Mucosa of rectum (tissue), 2 donors: ENCODE data around the gene GTPBP6.
"Not testable (repeated sequence)": the region's sequence is repeated elsewhere in the genome, so short reads cannot be mapped to it uniquely, and the experiment has no call there.

Experiments
- H3K27ac ChIP-seq, 2 donors: one replicate each; pipeline ENCODE4 v1.7.0; 2013; ENCODE audit warnings: inconsistent platforms in 2 of 2, low read depth in 2 of 2, low read length in 2 of 2
- H3K27me3 ChIP-seq, 2 donors: one replicate each; pipeline ENCODE4 v1.7.0; 2013; ENCODE audit warnings: low read length in 2 of 2; ENCODE audit not compliant: control insufficient read depth in 2 of 2, insufficient read depth in 2 of 2
- H3K36me3 ChIP-seq, 2 donors: one replicate each; pipeline ENCODE4 v1.7.0; 2013; ENCODE audit warnings: low read length in 2 of 2; ENCODE audit not compliant: control insufficient read depth in 2 of 2, insufficient read depth in 2 of 2
- H3K4me1 ChIP-seq, 2 donors: one replicate each; pipeline ENCODE4 v1.7.0; 2013; ENCODE audit warnings: low read length in 2 of 2, mild to moderate bottlenecking in 1 of 2; ENCODE audit not compliant: control insufficient read depth in 2 of 2, insufficient read depth in 2 of 2
- H3K4me3 ChIP-seq, 2 donors: one replicate each; pipeline ENCODE4 v1.7.0; 2013; ENCODE audit warnings: low read length in 2 of 2
- H3K9ac ChIP-seq, 2 donors: one replicate each; pipeline ENCODE4 v1.7.0; 2013; ENCODE audit warnings: low read length in 2 of 2, low read depth in 1 of 2, mild to moderate bottlenecking in 1 of 2
- H3K9me3 ChIP-seq, 2 donors: one replicate each; pipeline ENCODE4 v1.7.0; 2013; ENCODE audit warnings: low read length in 2 of 2; ENCODE audit not compliant: control insufficient read depth in 2 of 2
- donor health status: healthy.
- donor health status: Normal muscosa, but diverticular disease.

GTPBP6 gene

GRCh38 chrX:329291-329910 is 10.8 kb upstream of the GTPBP6 start:
- H3K27ac ChIP-seq = no peak overlapping the region
- peaks cover 2 to 5% of the 10 kb centered on the region in 2 donors for H3K27me3 ChIP-seq
- no peak overlapping the region for H3K9ac ChIP-seq
- H3K4me3 ChIP-seq = no peak overlapping the region
- H3K9me3 ChIP-seq = no peaks in the 10 kb centered on the region
- peaks cover 0 to 5% of the 10 kb centered on the region in 2 donors for H3K36me3 ChIP-seq
- peaks cover 0 to 2% of the 10 kb centered on the region in 2 donors for H3K4me1 ChIP-seq

- peaks cover 2 to 5% of the 10 kb centered on the region in 2 donors for H3K27me3 ChIP-seq
- no peaks in the 10 kb centered on the region for H3K9me3 ChIP-seq
- no peak overlapping the region for H3K9ac ChIP-seq
- no peak overlapping the region for H3K27ac ChIP-seq
- no peaks in the 10 kb centered on the region for H3K36me3 ChIP-seq
- no peak overlapping the region for H3K4me3 ChIP-seq
- peaks cover 4 to 5% of the 10 kb centered on the region in 2 donors for H3K4me1 ChIP-seq
Observed at GRCh38 chrX:327660-328126, 9.1 kb upstream of the GTPBP6 start.

- not testable (repeated sequence) for H3K9me3 ChIP-seq, H3K27me3 ChIP-seq, H3K36me3 ChIP-seq, H3K27ac ChIP-seq, H3K4me3 ChIP-seq, H3K9ac ChIP-seq
- peaks cover 12 to 16% of the 10 kb centered on the region in 2 donors for H3K4me1 ChIP-seq
Observed at GRCh38 chrX:324664-325063, 6.1 kb upstream of the GTPBP6 start.

- Histone ChIP-seq H3K4me1 (peaks cover 12 to 18% of the 10 kb centered on the region in 2 donors), H3K27ac (no peak overlapping the region), H3K9ac (no peak overlapping the region), H3K4me3 (no peak overlapping the region), H3K9me3 (no peaks in the 10 kb centered on the region), H3K27me3 (no peaks in the 10 kb centered on the region), H3K36me3 (no peaks in the 10 kb centered on the region)
Observed at GRCh38 chrX:323721-324628, 5.4 kb upstream of the GTPBP6 start.

GRCh38 chrX:320126-320783 is 1.7 kb upstream of the GTPBP6 start:
- H3K27ac ChIP-seq = no peak overlapping the region
- peaks cover 6 to 7% of the 10 kb centered on the region in 2 donors for H3K36me3 ChIP-seq
- no peaks in the 10 kb centered on the region for H3K9me3 ChIP-seq
- H3K9ac ChIP-seq = peak overlapping the region; percentile 80 to 90
- H3K4me3 ChIP-seq = peak overlapping the region; percentile 78 to 88
- peaks cover 14 to 18% of the 10 kb centered on the region in 2 donors for H3K4me1 ChIP-seq
- no peaks in the 10 kb centered on the region for H3K27me3 ChIP-seq

- peak overlapping the region; percentile 80 to 90 for H3K9ac ChIP-seq
- peak overlapping the region; percentile 78 to 88 for H3K4me3 ChIP-seq
- H3K27me3 ChIP-seq = no peaks in the 10 kb centered on the region
- peaks cover 14 to 18% of the 10 kb centered on the region in 2 donors for H3K4me1 ChIP-seq
- H3K9me3 ChIP-seq = no peaks in the 10 kb centered on the region
- H3K27ac ChIP-seq = peak overlapping the region; percentile 66 to 82
- H3K36me3 ChIP-seq = peaks cover 11% of the 10 kb centered on the region in 2 donors
Observed at GRCh38 chrX:319579-320125, 1.1 kb upstream of the GTPBP6 start.

GRCh38 chrX:318068-318738 is 393 bp downstream of the GTPBP6 start:
- H3K4me1 ChIP-seq = peaks cover 13 to 17% of the 10 kb centered on the region in 2 donors
- H3K27ac ChIP-seq = peak overlapping the region; percentile 95 to 98
- H3K9ac ChIP-seq = peak overlapping the region; percentile 86
- no peaks in the 10 kb centered on the region for H3K9me3 ChIP-seq
- H3K36me3 ChIP-seq = peaks cover 20% of the 10 kb centered on the region in 2 donors
- no peaks in the 10 kb centered on the region for H3K27me3 ChIP-seq
- H3K4me3 ChIP-seq = peak overlapping the region; percentile 76 to 91

- Histone ChIP-seq H3K4me3 (peak overlapping the region; percentile 56 to 57), H3K4me1 (peaks cover 8 to 16% of the 10 kb centered on the region in 2 donors), H3K27me3 (no peaks in the 10 kb centered on the region), H3K27ac (peak overlapping the region; percentile 95 to 98), H3K9ac (no peak overlapping the region), H3K36me3 (peaks cover 25 to 27% of the 10 kb centered on the region in 2 donors), H3K9me3 (no peaks in the 10 kb centered on the region)
Observed at GRCh38 chrX:317424-318067, 1.1 kb downstream of the GTPBP6 start.
